ENCODE results near the gene WDR27.
"Not testable (repeated sequence)": the region's sequence is repeated elsewhere in the genome, so short reads cannot be mapped to it uniquely, and the experiment has no call there.

WDR27 gene

GRCh38 chr6:169441292-169441691 lies 260.5 kb downstream of the WDR27 start:
- ATAC-seq, result no peak
- TF ChIP-seq PATZ1 (CRISPR knock-in tag; IDR thresholded peaks at IDR 0.05; ENCODE audit: borderline replicate concordance) (no peak), ZNF565 (CRISPR knock-in tag; conservative IDR thresholded peaks at IDR 0.05; ENCODE audit: low read depth) (no peak), CSDC2 (CRISPR knock-in tag; IDR thresholded peaks at IDR 0.05) (no peak), GLIS3 (CRISPR knock-in tag; IDR thresholded peaks at IDR 0.05) (no peak), CREB5 (CRISPR knock-in tag; IDR thresholded peaks at IDR 0.05; ENCODE audit: low read depth) (no peak)

- ATAC-seq, result no peak
Observed at GRCh38 chr6:169439710-169440109, 262.1 kb downstream of the WDR27 start.

GRCh38 chr6:169434554-169434953 lies 267.3 kb downstream of the WDR27 start:
- ATAC-seq, result not testable (repeated sequence)

More at GRCh38 chr6:169439710-169440109, 262.1 kb downstream of the WDR27 start:
- no peak for TF ChIP-seq ZFP3 (CRISPR knock-in tag; IDR thresholded peaks at IDR 0.05)

GRCh38 chr6:169429001-169429400 lies 272.8 kb downstream of the WDR27 start:
- no peak for TF ChIP-seq TOX (CRISPR knock-in tag; IDR thresholded peaks at IDR 0.05; ENCODE audit: borderline replicate concordance)
- TF ChIP-seq CSRNP3 (CRISPR knock-in tag; IDR thresholded peaks at IDR 0.05), result no peak
- TF ChIP-seq OSR1 (CRISPR knock-in tag; IDR thresholded peaks at IDR 0.05), result no peak
- TF ChIP-seq TSHZ2 (CRISPR knock-in tag; IDR thresholded peaks at IDR 0.05), result no peak
- no peak for TF ChIP-seq SNAI2 (CRISPR knock-in tag; IDR thresholded peaks at IDR 0.05)

GRCh38 chr6:169428532-169428931 lies 273.3 kb downstream of the WDR27 start:
- no peak for ATAC-seq
- TF ChIP-seq ZNF70 (CRISPR knock-in tag; IDR thresholded peaks at IDR 0.05) (no peak), PATZ1 (CRISPR knock-in tag; IDR thresholded peaks at IDR 0.05; ENCODE audit: borderline replicate concordance) (no peak), TCF4 (CRISPR knock-in tag; IDR thresholded peaks at IDR 0.05; ENCODE audit: borderline replicate concordance) (no peak), ISL1 (CRISPR knock-in tag; IDR thresholded peaks at IDR 0.05) (no peak), SNAI2 (CRISPR knock-in tag; IDR thresholded peaks at IDR 0.05) (no peak), CSDC2 (CRISPR knock-in tag; IDR thresholded peaks at IDR 0.05) (no peak), PPARA (CRISPR knock-in tag; IDR thresholded peaks at IDR 0.05; ENCODE audit: borderline replicate concordance) (no peak), CSRNP3 (CRISPR knock-in tag; IDR thresholded peaks at IDR 0.05) (no peak), ESRRG (CRISPR knock-in tag; IDR thresholded peaks at IDR 0.05) (no peak), ZFP30 (CRISPR knock-in tag; IDR thresholded peaks at IDR 0.05) (no peak), ZC3H10 (CRISPR knock-in tag; IDR thresholded peaks at IDR 0.05) (no peak), TOX (CRISPR knock-in tag; IDR thresholded peaks at IDR 0.05; ENCODE audit: borderline replicate concordance) (no peak), BACH2 (CRISPR knock-in tag; IDR thresholded peaks at IDR 0.05; ENCODE audit: borderline replicate concordance) (no peak), CREB5 (CRISPR knock-in tag; IDR thresholded peaks at IDR 0.05; ENCODE audit: low read depth) (no peak), RARB (CRISPR knock-in tag; IDR thresholded peaks at IDR 0.05) (no peak)

More at GRCh38 chr6:169429001-169429400, 272.8 kb downstream of the WDR27 start:
- ATAC-seq, result no peak
